OCI-LY3 (cell line): ENCODE measurements around the gene C10orf90.

Experiments used
- H2AFZ ChIP-seq: fragments of 200-600, 300-600 bp; shearing (Covaris generic); 2 replicates; pipeline ENCODE4 v1.6.0; 2014; ENCODE audit warnings: antibody characterized with exemption, low read depth, low read length
- H3K27ac ChIP-seq: fragments of 200-600, 300-600 bp; sonication (generic); 2 replicates; pipeline ENCODE4 v1.5.1; 2014; ENCODE audit warnings: mild to moderate bottlenecking, low read length, moderate library complexity, mixed read lengths
- H3K27me3 ChIP-seq: fragments of 200-600, 300-600 bp; sonication (generic); 2 replicates; pipeline ENCODE4 v1.6.1; 2014; ENCODE audit warnings: low read depth, low read length, mixed read lengths
- H3K36me3 ChIP-seq: fragments of 200-600, 300-600 bp; sonication (generic); replicated peaks from 2 replicates; pipeline ENCODE3; 2014; ENCODE audit warnings: low read depth, low read length, mixed read lengths
- H3K4me1 ChIP-seq: fragments of 300-600, 200-600 bp; sonication (generic); 2 replicates; pipeline ENCODE4 v1.6.1; 2014; ENCODE audit warnings: low read length, mixed read lengths
- H3K4me2 ChIP-seq: fragments of 200-600, 300-600 bp; sonication (generic); 2 replicates; pipeline ENCODE4 v1.6.1; 2014; ENCODE audit warnings: low read length, mixed read lengths
- H3K4me3 ChIP-seq: fragments of 300-600, 200-600 bp; sonication (generic); 2 replicates; pipeline ENCODE4 v1.5.1; 2014; ENCODE audit warnings: antibody characterized with exemption, mild to moderate bottlenecking, low read length, moderate library complexity
- H3K79me2 ChIP-seq: fragments of 300-600, 200-600 bp; shearing (Covaris generic); 2 replicates; pipeline ENCODE4 v1.6.1; 2014; ENCODE audit warnings: mild to moderate bottlenecking, low read length, mixed read lengths
- H3K9ac ChIP-seq: fragments of 300-600, 200-600 bp; shearing (Covaris generic); 2 replicates; pipeline ENCODE4 v1.6.0; 2014; ENCODE audit warnings: mild to moderate bottlenecking, low read length, moderate library complexity
- H3K9me3 ChIP-seq: fragments of 200-600, 300-600 bp; shearing (Covaris generic); 2 replicates; pipeline ENCODE4 v1.6.1; 2014; ENCODE audit warnings: low read length, mixed read lengths; ENCODE audit not compliant: insufficient read depth
- H4K20me1 ChIP-seq: fragments of 200-600, 300-600 bp; sonication (generic); 2 replicates; pipeline ENCODE4 v1.6.1; 2016; ENCODE audit warnings: low read length, mixed read lengths; ENCODE audit not compliant: insufficient read depth
- CTCF ChIP-seq: fragments of 200-600, 300-600 bp; sonication (generic); IDR thresholded peaks from 2 replicates; pipeline ENCODE4 v1.5.1; 2014; ENCODE audit warnings: antibody characterized with exemption, low read length, low read depth
- EZH2phosphoT487 ChIP-seq: fragments of 200-600 bp; shearing (Covaris generic); IDR thresholded peaks from 2 replicates; pipeline ENCODE4 v1.6.1; 2018; ENCODE audit warnings: antibody characterized with exemption, mixed run types, low read depth

C10orf90 gene

GRCh38 chr10:126439942-126440341 lies 230.6 kb downstream of the C10orf90 start:
- Histone ChIP-seq H3K36me3 (no peaks in the 10 kb centered on the region), H3K4me1 (no peaks in the 10 kb centered on the region), H3K27me3 (no peaks in the 10 kb centered on the region), H3K79me2 (no peaks in the 10 kb centered on the region), H4K20me1 (no peaks in the 10 kb centered on the region), H2AFZ (no peak overlapping the region), H3K4me3 (no peak overlapping the region), H3K9me3 (no peaks in the 10 kb centered on the region), H3K9ac (no peak overlapping the region), H3K4me2 (no peak overlapping the region), H3K27ac (no peak overlapping the region)
- no peak for TF ChIP-seq CTCF
- no peak for TF ChIP-seq EZH2phosphoT487

GRCh38 chr10:126438407-126438783 lies 232.1 kb downstream of the C10orf90 start:
- TF ChIP-seq CTCF (no peak), EZH2phosphoT487 (no peak)
- Histone ChIP-seq H3K36me3 (no peaks in the 10 kb centered on the region), H2AFZ (no peak overlapping the region), H3K79me2 (no peaks in the 10 kb centered on the region), H4K20me1 (no peaks in the 10 kb centered on the region), H3K27me3 (no peaks in the 10 kb centered on the region), H3K4me1 (no peaks in the 10 kb centered on the region), H3K27ac (no peak overlapping the region), H3K4me2 (no peak overlapping the region), H3K4me3 (no peak overlapping the region), H3K9me3 (no peaks in the 10 kb centered on the region), H3K9ac (no peak overlapping the region)

GRCh38 chr10:126437635-126438406 lies 232.7 kb downstream of the C10orf90 start:
- H3K4me1 ChIP-seq, result no peaks in the 10 kb centered on the region
- no peak overlapping the region for H3K9ac ChIP-seq
- no peak overlapping the region for H3K27ac ChIP-seq
- H3K36me3 ChIP-seq, result no peaks in the 10 kb centered on the region
- TF ChIP-seq CTCF (no peak), EZH2phosphoT487 (no peak)
- no peak overlapping the region for H2AFZ ChIP-seq
- no peak overlapping the region for H3K4me2 ChIP-seq
- H3K9me3 ChIP-seq, result no peaks in the 10 kb centered on the region
- H4K20me1 ChIP-seq, result no peaks in the 10 kb centered on the region
- H3K79me2 ChIP-seq, result no peaks in the 10 kb centered on the region
- H3K27me3 ChIP-seq, result no peaks in the 10 kb centered on the region
- no peak overlapping the region for H3K4me3 ChIP-seq

- no peak overlapping the region for H3K4me3 ChIP-seq
- no peaks in the 10 kb centered on the region for H4K20me1 ChIP-seq
- no peaks in the 10 kb centered on the region for H3K36me3 ChIP-seq
- no peaks in the 10 kb centered on the region for H3K27me3 ChIP-seq
- no peak overlapping the region for H3K9ac ChIP-seq
- H3K4me1 ChIP-seq, result no peaks in the 10 kb centered on the region
- TF ChIP-seq CTCF (no peak), EZH2phosphoT487 (no peak)
- no peaks in the 10 kb centered on the region for H3K9me3 ChIP-seq
- H2AFZ ChIP-seq, result no peak overlapping the region
- no peaks in the 10 kb centered on the region for H3K79me2 ChIP-seq
- H3K27ac ChIP-seq, result no peak overlapping the region
- no peak overlapping the region for H3K4me2 ChIP-seq
Measured at GRCh38 chr10:126434235-126434634, 236.3 kb downstream of the C10orf90 start.
